ENCODE results near the gene STAG1. TPM values are rescaled to one million over a fixed set of nuclear protein-coding genes. Genes with fewer than 3 reads are reported as not detected.

The STAG1 gene
- polyA plus RNA-seq, 1 of the 3 experiments (the other 2 are of a cell fraction) = 5.5 TPM

DNA sequence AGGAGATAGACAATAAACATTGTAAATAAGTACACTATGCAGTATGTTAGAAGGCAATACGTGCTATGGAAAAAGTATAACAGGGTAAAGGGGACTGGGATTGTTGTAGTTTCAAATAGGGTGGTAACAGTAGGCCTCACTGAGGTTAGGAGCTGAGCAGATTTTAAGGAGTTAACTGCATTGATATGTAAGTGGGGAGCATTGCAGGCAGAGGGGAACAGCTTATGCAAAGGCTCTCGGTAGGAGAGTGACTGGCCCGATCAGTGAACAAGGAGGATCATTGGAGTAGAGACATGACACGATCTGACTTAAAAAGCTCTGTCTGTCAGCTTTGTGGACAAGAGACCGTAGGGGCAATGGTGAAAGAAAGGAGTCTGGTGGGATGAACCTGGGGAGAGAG is 455.2 kb downstream of the STAG1 start:
- no peak overlapping the region for H3K4me3 ChIP-seq (ENCODE audit: low read depth in 2 of 2, low read length in 1 of 2)
- H4K20me1 ChIP-seq (ENCODE audit: insufficient read depth) = no peaks in the 10 kb centered on the region
- no peaks in the 10 kb centered on the region for H3K79me2 ChIP-seq (ENCODE audit: insufficient read depth)
- no peak overlapping the region for H3K27ac ChIP-seq (ENCODE audit: low read depth in 2 of 2, low read length in 1 of 2)
- peaks cover 6% of the 10 kb centered on the region for H3F3A ChIP-seq (replicated peaks; ENCODE audit: insufficient read depth)
- H2AFZ ChIP-seq (ENCODE audit: low read depth) = no peak overlapping the region
- H3K9ac ChIP-seq = no peak overlapping the region
- no peak overlapping the region for H3K4me2 ChIP-seq
- H3K9me2 ChIP-seq = no peaks in the 10 kb centered on the region
- H3K27me3 ChIP-seq (ENCODE audit: insufficient read depth) = no peaks in the 10 kb centered on the region
- ChIA-PET CTCF (interaction anchor here (0.7 to 0.8 kb wide), 2 partner anchors 11 to 717 kb away, joined by 3 read pairs; no protein-coding TSS in a partner anchor), POLR2A (no interaction called here)
- H3K9me3 ChIP-seq = no peaks in the 10 kb centered on the region
- peaks cover 36 to 47% of the 10 kb centered on the region in 2 experiments for H3K36me3 ChIP-seq (replicated peaks in 1 of 2; ENCODE audit: control insufficient read depth in 1 of 2, insufficient read depth in 2 of 2, low read length in 1 of 2)
- DNase-seq = no peak
- WGBS (ENCODE audit: low lambda C conversion rate) = 94% methylated on average over 5 of the region's 5 CpGs
- H3K4me1 ChIP-seq (ENCODE audit: control insufficient read depth in 1 of 2, insufficient read depth in 2 of 2, low read depth in 1 of 2, low read length in 1 of 2) = no peaks in the 10 kb centered on the region
- no peak for TF ChIP-seq TEAD4 (IDR thresholded peaks at IDR 0.05; ENCODE audit: borderline replicate concordance, insufficient read depth)
- TF ChIP-seq, protein P1, sequence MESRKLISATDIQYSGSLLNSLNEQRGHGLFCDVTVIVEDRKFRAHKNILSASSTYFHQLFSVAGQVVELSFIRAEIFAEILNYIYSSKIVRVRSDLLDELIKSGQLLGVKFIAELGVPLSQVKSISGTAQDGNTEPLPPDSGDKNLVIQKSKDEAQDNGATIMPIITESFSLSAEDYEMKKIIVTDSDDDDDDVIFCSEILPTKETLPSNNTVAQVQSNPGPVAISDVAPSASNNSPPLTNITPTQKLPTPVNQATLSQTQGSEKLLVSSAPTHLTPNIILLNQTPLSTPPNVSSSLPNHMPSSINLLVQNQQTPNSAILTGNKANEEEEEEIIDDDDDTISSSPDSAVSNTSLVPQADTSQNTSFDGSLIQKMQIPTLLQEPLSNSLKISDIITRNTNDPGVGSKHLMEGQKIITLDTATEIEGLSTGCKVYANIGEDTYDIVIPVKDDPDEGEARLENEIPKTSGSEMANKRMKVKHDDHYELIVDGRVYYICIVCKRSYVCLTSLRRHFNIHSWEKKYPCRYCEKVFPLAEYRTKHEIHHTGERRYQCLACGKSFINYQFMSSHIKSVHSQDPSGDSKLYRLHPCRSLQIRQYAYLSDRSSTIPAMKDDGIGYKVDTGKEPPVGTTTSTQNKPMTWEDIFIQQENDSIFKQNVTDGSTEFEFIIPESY (IDR thresholded peaks at IDR 0.05; ENCODE audit: borderline replicate concordance, low read depth) = no peak
- no peak for TF ChIP-seq POLR2AphosphoS5 (IDR thresholded peaks at IDR 0.05; ENCODE audit: low read depth, low read length)
- TF ChIP-seq, protein P2, sequence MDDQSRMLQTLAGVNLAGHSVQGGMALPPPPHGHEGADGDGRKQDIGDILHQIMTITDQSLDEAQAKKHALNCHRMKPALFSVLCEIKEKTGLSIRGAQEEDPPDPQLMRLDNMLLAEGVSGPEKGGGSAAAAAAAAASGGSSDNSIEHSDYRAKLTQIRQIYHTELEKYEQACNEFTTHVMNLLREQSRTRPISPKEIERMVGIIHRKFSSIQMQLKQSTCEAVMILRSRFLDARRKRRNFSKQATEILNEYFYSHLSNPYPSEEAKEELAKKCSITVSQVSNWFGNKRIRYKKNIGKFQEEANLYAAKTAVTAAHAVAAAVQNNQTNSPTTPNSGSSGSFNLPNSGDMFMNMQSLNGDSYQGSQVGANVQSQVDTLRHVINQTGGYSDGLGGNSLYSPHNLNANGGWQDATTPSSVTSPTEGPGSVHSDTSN (IDR thresholded peaks at IDR 0.05) = no peak
- TF ChIP-seq FOXJ3 (CRISPR knock-in tag; IDR thresholded peaks at IDR 0.05) = no peak
- TF ChIP-seq, protein P3, sequence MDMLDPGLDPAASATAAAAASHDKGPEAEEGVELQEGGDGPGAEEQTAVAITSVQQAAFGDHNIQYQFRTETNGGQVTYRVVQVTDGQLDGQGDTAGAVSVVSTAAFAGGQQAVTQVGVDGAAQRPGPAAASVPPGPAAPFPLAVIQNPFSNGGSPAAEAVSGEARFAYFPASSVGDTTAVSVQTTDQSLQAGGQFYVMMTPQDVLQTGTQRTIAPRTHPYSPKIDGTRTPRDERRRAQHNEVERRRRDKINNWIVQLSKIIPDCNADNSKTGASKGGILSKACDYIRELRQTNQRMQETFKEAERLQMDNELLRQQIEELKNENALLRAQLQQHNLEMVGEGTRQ (IDR thresholded peaks at IDR 0.05; ENCODE audit: borderline replicate concordance, low read depth, low read length) = no peak
- no peak for TF ChIP-seq EP300 (IDR thresholded peaks at IDR 0.05; ENCODE audit: borderline replicate concordance in 1 of 2, low read depth in 1 of 2, low read length in 1 of 2)
- no peak for TF ChIP-seq IRF3 (IDR thresholded peaks at IDR 0.05; ENCODE audit: low read depth, low read length)
- TF ChIP-seq NRF1 (IDR thresholded peaks at IDR 0.05; ENCODE audit: low read depth, low read length) = no peak
- no peak for TF ChIP-seq MXI1 (IDR thresholded peaks at IDR 0.05; ENCODE audit: low read depth, low read length)
- TF ChIP-seq EZH2phosphoT487 (IDR thresholded peaks at IDR 0.05; ENCODE audit: borderline replicate concordance, low read depth) = no peak
- no peak for TF ChIP-seq MEF2A (IDR thresholded peaks at IDR 0.05; ENCODE audit: borderline replicate concordance, low read depth)
- TF ChIP-seq TCF12 (IDR thresholded peaks at IDR 0.05) = no peak
- no peak for TF ChIP-seq CHD2 (IDR thresholded peaks at IDR 0.05; ENCODE audit: low read length, partially characterized antibody)
- no peak for TF ChIP-seq SIN3A (IDR thresholded peaks at IDR 0.05; ENCODE audit: borderline replicate concordance, low read depth, low read length)
- no peak for TF ChIP-seq USF1 (IDR thresholded peaks at IDR 0.05; ENCODE audit: borderline replicate concordance, low read depth)
- TF ChIP-seq YY1 (IDR thresholded peaks at IDR 0.05; ENCODE audit: low read depth) = no peak
